Measurements from ENCODE around the gene BACH1.

BACH1 gene

GRCh38 chr21:29316029-29316742, 17.5 kb downstream of the BACH1 start:
- Mint-ChIP-seq H3K4me1 (ENCODE audit: low read depth) (peaks cover 78% of the 10 kb centered on the region), H3K9me3 (peaks cover 2% of the 10 kb centered on the region), H3K27me3 (no peaks in the 10 kb centered on the region), H3K4me3 (no peak overlapping the region), H3K36me3 (ENCODE audit: low read depth) (peaks cover 40% of the 10 kb centered on the region), H3K27ac (no peak overlapping the region)

- H3K27me3 Mint-ChIP-seq: no peaks in the 10 kb centered on the region
- no peak overlapping the region for H3K4me3 Mint-ChIP-seq
- peaks cover 78% of the 10 kb centered on the region for H3K4me1 Mint-ChIP-seq (ENCODE audit: low read depth)
- H3K27ac Mint-ChIP-seq: no peak overlapping the region
- peaks cover 40% of the 10 kb centered on the region for H3K36me3 Mint-ChIP-seq (ENCODE audit: low read depth)
- peaks cover 4% of the 10 kb centered on the region for H3K9me3 Mint-ChIP-seq
Measured at GRCh38 chr21:29316806-29317205, 18.1 kb downstream of the BACH1 start.

- H3K27ac Mint-ChIP-seq: no peak overlapping the region
- H3K9me3 Mint-ChIP-seq: peaks cover 4% of the 10 kb centered on the region
- no peaks in the 10 kb centered on the region for H3K27me3 Mint-ChIP-seq
- no peak overlapping the region for H3K4me3 Mint-ChIP-seq
- peaks cover 36% of the 10 kb centered on the region for H3K36me3 Mint-ChIP-seq (ENCODE audit: low read depth)
- H3K4me1 Mint-ChIP-seq (ENCODE audit: low read depth): peaks cover 65% of the 10 kb centered on the region
Measured at GRCh38 chr21:29318354-29318753, 19.6 kb downstream of the BACH1 start.

- H3K27ac Mint-ChIP-seq: no peak overlapping the region
- H3K4me1 Mint-ChIP-seq (ENCODE audit: low read depth): peaks cover 49% of the 10 kb centered on the region
Measured at GRCh38 chr21:29320031-29320430, 21.3 kb downstream of the BACH1 start.

GRCh38 chr21:29321217-29321616, 22.5 kb downstream of the BACH1 start:
- H3K27ac Mint-ChIP-seq: no peak overlapping the region
- H3K36me3 Mint-ChIP-seq (ENCODE audit: low read depth): peaks cover 52% of the 10 kb centered on the region
- no peaks in the 10 kb centered on the region for H3K27me3 Mint-ChIP-seq
- peaks cover 40% of the 10 kb centered on the region for H3K4me1 Mint-ChIP-seq (ENCODE audit: low read depth)
- no peak overlapping the region for H3K4me3 Mint-ChIP-seq
- peaks cover 4% of the 10 kb centered on the region for H3K9me3 Mint-ChIP-seq

More at GRCh38 chr21:29320031-29320430, 21.3 kb downstream of the BACH1 start:
- peaks cover 46% of the 10 kb centered on the region for H3K36me3 Mint-ChIP-seq (ENCODE audit: low read depth)
- H3K27me3 Mint-ChIP-seq: no peaks in the 10 kb centered on the region
- no peak overlapping the region for H3K4me3 Mint-ChIP-seq
- H3K9me3 Mint-ChIP-seq: peaks cover 4% of the 10 kb centered on the region

GRCh38 chr21:29321932-29322928, 23.5 kb downstream of the BACH1 start:
- no peaks in the 10 kb centered on the region for H3K27me3 Mint-ChIP-seq
- H3K4me1 Mint-ChIP-seq (ENCODE audit: low read depth): peaks cover 31% of the 10 kb centered on the region
- peaks cover 4% of the 10 kb centered on the region for H3K9me3 Mint-ChIP-seq
- no peak overlapping the region for H3K4me3 Mint-ChIP-seq
- H3K36me3 Mint-ChIP-seq (ENCODE audit: low read depth): peaks cover 60% of the 10 kb centered on the region
- H3K27ac Mint-ChIP-seq: no peak overlapping the region

GRCh38 chr21:29323189-29323588, 24.5 kb downstream of the BACH1 start:
- no peak overlapping the region for H3K27ac Mint-ChIP-seq
- peaks cover 4% of the 10 kb centered on the region for H3K9me3 Mint-ChIP-seq
- H3K27me3 Mint-ChIP-seq: no peaks in the 10 kb centered on the region
- peaks cover 68% of the 10 kb centered on the region for H3K36me3 Mint-ChIP-seq (ENCODE audit: low read depth)
- no peak overlapping the region for H3K4me3 Mint-ChIP-seq
- peaks cover 22% of the 10 kb centered on the region for H3K4me1 Mint-ChIP-seq (ENCODE audit: low read depth)

- H3K27me3 Mint-ChIP-seq: no peaks in the 10 kb centered on the region
- peaks cover 5% of the 10 kb centered on the region for H3K4me1 Mint-ChIP-seq (ENCODE audit: low read depth)
- no peak overlapping the region for H3K27ac Mint-ChIP-seq
- no peak overlapping the region for H3K4me3 Mint-ChIP-seq
- peaks cover 70% of the 10 kb centered on the region for H3K36me3 Mint-ChIP-seq (ENCODE audit: low read depth)
- no peaks in the 10 kb centered on the region for H3K9me3 Mint-ChIP-seq
Measured at GRCh38 chr21:29326914-29327554, 28.3 kb downstream of the BACH1 start.

- Mint-ChIP-seq H3K36me3 (ENCODE audit: low read depth) (peaks cover 64% of the 10 kb centered on the region), H3K9me3 (no peaks in the 10 kb centered on the region), H3K4me3 (no peak overlapping the region), H3K27ac (no peak overlapping the region), H3K27me3 (no peaks in the 10 kb centered on the region), H3K4me1 (ENCODE audit: low read depth) (peaks cover 21% of the 10 kb centered on the region)
Measured at GRCh38 chr21:29329406-29329805, 30.7 kb downstream of the BACH1 start.

GRCh38 chr21:29330797-29331196, 32.1 kb downstream of the BACH1 start:
- H3K27me3 Mint-ChIP-seq: no peaks in the 10 kb centered on the region
- peaks cover 65% of the 10 kb centered on the region for H3K36me3 Mint-ChIP-seq (ENCODE audit: low read depth)
- no peaks in the 10 kb centered on the region for H3K9me3 Mint-ChIP-seq
- H3K4me1 Mint-ChIP-seq (ENCODE audit: low read depth): peaks cover 31% of the 10 kb centered on the region
- no peak overlapping the region for H3K4me3 Mint-ChIP-seq
- no peak overlapping the region for H3K27ac Mint-ChIP-seq

- no peaks in the 10 kb centered on the region for H3K9me3 Mint-ChIP-seq
- H3K4me3 Mint-ChIP-seq: no peak overlapping the region
- H3K27ac Mint-ChIP-seq: peak overlapping the region; percentile 47
- H3K4me1 Mint-ChIP-seq (ENCODE audit: low read depth): peaks cover 36% of the 10 kb centered on the region
- no peaks in the 10 kb centered on the region for H3K27me3 Mint-ChIP-seq
- peaks cover 58% of the 10 kb centered on the region for H3K36me3 Mint-ChIP-seq (ENCODE audit: low read depth)
Measured at GRCh38 chr21:29332461-29333362, 34.0 kb downstream of the BACH1 start.

GRCh38 chr21:29333406-29333805, 34.7 kb downstream of the BACH1 start:
- H3K36me3 Mint-ChIP-seq (ENCODE audit: low read depth): peaks cover 55% of the 10 kb centered on the region
- H3K9me3 Mint-ChIP-seq: no peaks in the 10 kb centered on the region
- H3K4me3 Mint-ChIP-seq: no peak overlapping the region
- H3K27me3 Mint-ChIP-seq: no peaks in the 10 kb centered on the region
- H3K4me1 Mint-ChIP-seq (ENCODE audit: low read depth): peaks cover 36% of the 10 kb centered on the region
- no peak overlapping the region for H3K27ac Mint-ChIP-seq

GRCh38 chr21:29334717-29335428, 36.2 kb downstream of the BACH1 start:
- Mint-ChIP-seq H3K9me3 (no peaks in the 10 kb centered on the region), H3K4me3 (no peak overlapping the region), H3K27ac (no peak overlapping the region), H3K36me3 (ENCODE audit: low read depth) (peaks cover 49% of the 10 kb centered on the region), H3K27me3 (no peaks in the 10 kb centered on the region), H3K4me1 (ENCODE audit: low read depth) (peaks cover 38% of the 10 kb centered on the region)

All from stimulated activated naive CD8-positive, alpha-beta T cell treated with anti-CD3 and anti-CD28 coated beads, Interleukin-15, Interleukin-2, amounts not matched to agents 100 ng/mL and 50 ng/mL, for 24 hours (primary cell).